MM.1S (cell line): Measurements from ENCODE around the gene BTN2A1.

Source experiments
- DNase-seq: peaks from one replicate; pipeline ENCODE4 v3.0.0-alpha.2; 2015
- H2AFZ ChIP-seq: fragments of 300-600 bp; sonication (generic); 2 replicates; pipeline ENCODE4 v1.6.0; 2016; ENCODE audit warnings: antibody characterized with exemption, low read length
- H3F3A ChIP-seq: fragments of 300-600 bp; sonication (generic); 2 replicates; pipeline ENCODE4 v1.6.1; 2016; ENCODE audit warnings: mild to moderate bottlenecking, antibody characterized with exemption, low read length, moderate library complexity, mixed read lengths; ENCODE audit not compliant: insufficient read depth
- H3K27ac ChIP-seq: fragments of 300-600 bp; sonication (generic); 2 replicates; pipeline ENCODE4 v1.5.1; 2016; ENCODE audit warnings: mild to moderate bottlenecking, low read length
- H3K27me3 ChIP-seq: fragments of 300-600 bp; sonication (generic); replicated peaks from 2 replicates; pipeline ENCODE4 v1.6.0; 2016; ENCODE audit warnings: low read length; ENCODE audit not compliant: insufficient read depth
- H3K36me3 ChIP-seq: fragments of 300-600 bp; sonication (generic); replicated peaks from 2 replicates; pipeline ENCODE4 v1.6.1; 2016; ENCODE audit warnings: mild to moderate bottlenecking, low read length, mixed read lengths; ENCODE audit not compliant: insufficient read depth
- H3K4me1 ChIP-seq: fragments of 300-600 bp; sonication (generic); 2 replicates; pipeline ENCODE4 v1.6.1; 2016; ENCODE audit warnings: low read length, mixed read lengths
- H3K4me2 ChIP-seq: fragments of 300-600 bp; sonication (generic); 2 replicates; pipeline ENCODE4 v1.6.0; 2016; ENCODE audit warnings: low read depth, low read length
- H3K4me3 ChIP-seq: fragments of 300-600 bp; sonication (generic); 2 replicates; pipeline ENCODE4 v1.5.1; 2016; ENCODE audit warnings: low read length, mixed read lengths
- H3K79me2 ChIP-seq: fragments of 300-600 bp; sonication (generic); 2 replicates; pipeline ENCODE4 v1.6.1; 2016; ENCODE audit warnings: mixed run types, low read length, mixed read lengths
- H3K9ac ChIP-seq: fragments of 300-600 bp; sonication (generic); 2 replicates; pipeline ENCODE4 v1.6.1; 2016; ENCODE audit warnings: low read length, mixed read lengths
- H3K9me2 ChIP-seq: fragments of 300-600 bp; sonication (generic); replicated peaks from 2 replicates; pipeline ENCODE4 v1.6.1; 2016; ENCODE audit warnings: mild to moderate bottlenecking, low read length, mixed read lengths; ENCODE audit not compliant: insufficient read depth
- H3K9me3 ChIP-seq: fragments of 300-600 bp; sonication (generic); replicated peaks from 2 replicates; pipeline ENCODE4 v1.6.1; 2016; ENCODE audit warnings: mild to moderate bottlenecking, low read length, mixed read lengths; ENCODE audit not compliant: insufficient read depth
- H4K20me1 ChIP-seq: fragments of 300-600 bp; sonication (generic); 2 replicates; pipeline ENCODE4 v1.6.1; 2016; ENCODE audit warnings: mild to moderate bottlenecking, low read length, moderate library complexity, mixed read lengths; ENCODE audit not compliant: insufficient read depth
- CTCF ChIP-seq: fragments of 300-600 bp; sonication (generic); IDR thresholded peaks from 2 replicates; pipeline ENCODE4 v1.5.1; 2016; ENCODE audit warnings: antibody characterized with exemption, low read length, mixed read lengths
- EZH2 ChIP-seq: fragments of 300-600 bp; sonication (generic); optimal IDR thresholded peaks from 2 replicates; pipeline ENCODE3; 2017; ENCODE audit warnings: low read depth, mild to moderate bottlenecking, antibody characterized with exemption, low read length, mixed read lengths
- EZH2phosphoT487 ChIP-seq: fragments of 300-600 bp; sonication (generic); IDR thresholded peaks from 2 replicates; pipeline ENCODE4 v1.6.1; 2018; ENCODE audit warnings: antibody characterized with exemption, low read length

Gene BTN2A1

GRCh38 chr6:26464416-26465131, 6.8 kb downstream of the BTN2A1 start:
- 0 out of 2 replicates have a peak, but pooled peaks cover 5% of the 10 kb centered on the region for H3K4me1 ChIP-seq
- H3K27ac ChIP-seq: no peak overlapping the region
- H3K79me2 ChIP-seq: peaks cover 17% of the 10 kb centered on the region
- no peak overlapping the region for H3K9ac ChIP-seq
- DNase-seq: no peak
- H2AFZ ChIP-seq: no peak overlapping the region
- H3K27me3 ChIP-seq: no peaks in the 10 kb centered on the region
- no peaks in the 10 kb centered on the region for H3F3A ChIP-seq
- no peaks in the 10 kb centered on the region for H4K20me1 ChIP-seq
- peaks cover 14% of the 10 kb centered on the region for H3K36me3 ChIP-seq
- H3K4me2 ChIP-seq: no peak overlapping the region
- no peaks in the 10 kb centered on the region for H3K9me3 ChIP-seq
- H3K4me3 ChIP-seq: no peak overlapping the region
- no peaks in the 10 kb centered on the region for H3K9me2 ChIP-seq
- TF ChIP-seq EZH2phosphoT487 (no peak), EZH2 (no peak), CTCF (no peak)

DNA sequence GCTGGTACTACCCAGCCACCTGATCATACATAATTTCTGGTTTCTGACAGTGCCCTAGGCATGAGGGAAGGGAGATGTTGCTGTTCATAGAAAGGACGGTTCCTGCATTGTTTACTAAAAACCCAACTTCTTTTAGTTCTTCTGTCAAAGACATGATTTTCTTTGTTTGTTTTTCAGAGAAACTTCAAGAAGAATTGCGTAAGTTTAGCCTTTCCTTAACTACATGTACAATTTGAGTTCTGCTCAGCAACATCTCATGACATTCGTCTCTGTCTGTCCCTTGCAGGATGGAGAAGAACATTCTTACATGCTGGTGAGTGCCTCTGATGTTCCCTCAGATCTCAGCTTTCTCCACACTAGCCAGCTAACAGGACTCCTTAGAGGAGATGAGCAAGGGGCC, 8.0 kb downstream of the BTN2A1 start:
- TF ChIP-seq EZH2: no peak
- no peak for TF ChIP-seq CTCF
- TF ChIP-seq EZH2phosphoT487: no peak
- H3K27ac ChIP-seq: no peak overlapping the region
- H3F3A ChIP-seq: no peaks in the 10 kb centered on the region
- no peak overlapping the region for H3K9ac ChIP-seq
- peaks cover 9% of the 10 kb centered on the region for H3K36me3 ChIP-seq
- no peaks in the 10 kb centered on the region for H3K27me3 ChIP-seq
- no peaks in the 10 kb centered on the region for H3K9me2 ChIP-seq
- no peaks in the 10 kb centered on the region for H3K9me3 ChIP-seq
- no peaks in the 10 kb centered on the region for H4K20me1 ChIP-seq
- DNase-seq: no peak
- no peak overlapping the region for H3K4me2 ChIP-seq
- H3K4me3 ChIP-seq: no peak overlapping the region
- no peak overlapping the region for H2AFZ ChIP-seq
- peaks cover 4% of the 10 kb centered on the region for H3K79me2 ChIP-seq
- 0 out of 2 replicates have a peak, but pooled peaks cover 3% of the 10 kb centered on the region for H3K4me1 ChIP-seq

GRCh38 chr6:26468829-26469228, 11.1 kb downstream of the BTN2A1 start:
- Histone ChIP-seq H3K79me2 (no peaks in the 10 kb centered on the region; the same call in 1 of the 2 replicates), H3K9me2 (no peaks in the 10 kb centered on the region), H3K4me1 (peaks cover 9% of the 10 kb centered on the region; the same call in 1 of the 2 replicates), H3K4me3 (no peak overlapping the region), H2AFZ (no peak overlapping the region), H4K20me1 (no peaks in the 10 kb centered on the region), H3K27ac (no peak overlapping the region), H3K4me2 (no peak overlapping the region), H3K36me3 (peaks cover 9% of the 10 kb centered on the region), H3F3A (0 out of 2 replicates have a peak, but pooled peaks cover 5% of the 10 kb centered on the region), H3K27me3 (no peaks in the 10 kb centered on the region), H3K9ac (no peak overlapping the region), H3K9me3 (no peaks in the 10 kb centered on the region)
- no peak for DNase-seq
- TF ChIP-seq CTCF: no peak
- TF ChIP-seq EZH2phosphoT487: no peak
- TF ChIP-seq EZH2: no peak
